Measurements from ENCODE around the gene RPS29.

GRCh38 chr14:49553106-49553505 lies 33.1 kb downstream of the RPS29 start:
- no peak for TF ChIP-seq CTCF (IDR thresholded peaks at IDR 0.05; ENCODE audit: poor library complexity, severe bottlenecking)
- TF ChIP-seq POLR2AphosphoS5 (IDR thresholded peaks at IDR 0.05): no peak
- no peak for TF ChIP-seq EZH2 (IDR thresholded peaks at IDR 0.05; ENCODE audit: borderline replicate concordance, insufficient read depth, low read length, poor library complexity, severe bottlenecking)
- no peak for TF ChIP-seq RAD21 (conservative IDR thresholded peaks at IDR 0.05)
- TF ChIP-seq SMC3 (conservative IDR thresholded peaks at IDR 0.05; ENCODE audit: poor library complexity): no peak
- no peak for TF ChIP-seq MXI1 (conservative IDR thresholded peaks at IDR 0.05; ENCODE audit: poor library complexity, severe bottlenecking)
- TF ChIP-seq REST (IDR thresholded peaks at IDR 0.05; ENCODE audit: borderline replicate concordance): no peak
